Anterior cingulate cortex (tissue), 58 donors: ENCODE measurements around the gene ARMCX1.
"Not testable (repeated sequence)": the region's sequence is repeated elsewhere in the genome, so short reads cannot be mapped to it uniquely, and the experiment has no call there.

Experiments used
- DNase-seq, 58 donors: peaks; one replicate each; lab custom pipeline; 2025; lab: John Stamatoyannopoulos, UW

ARMCX1 gene

DNA sequence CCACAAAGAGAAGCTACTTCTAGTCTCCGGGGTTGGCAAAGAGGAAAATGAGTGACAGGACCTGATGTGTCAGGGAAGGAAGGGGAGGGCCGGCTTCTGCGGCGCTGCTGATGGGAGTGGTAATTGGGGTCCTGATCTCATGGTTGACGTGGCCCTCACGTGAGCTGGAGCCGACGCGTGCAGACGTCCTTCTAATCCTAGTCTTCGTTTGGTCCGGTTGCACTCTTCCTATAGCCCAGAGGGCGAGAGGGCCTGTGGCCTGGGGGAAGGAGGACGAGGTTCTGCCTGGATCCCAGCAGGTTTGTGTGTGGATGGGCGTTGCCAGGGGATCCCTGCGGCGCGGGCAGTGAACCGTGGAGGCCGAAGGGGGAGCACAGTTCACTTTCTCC lies at the start of gene ARMCX1:
Gene ARMCX1 (plus strand): TSS at position 186 of the 389 bp plus-strand sequence. CDS start 2,384 bp downstream, outside the sequence.
- peak in 57 of 58 donors; percentile 3 to 82 (median 53) for DNase-seq

DNA sequence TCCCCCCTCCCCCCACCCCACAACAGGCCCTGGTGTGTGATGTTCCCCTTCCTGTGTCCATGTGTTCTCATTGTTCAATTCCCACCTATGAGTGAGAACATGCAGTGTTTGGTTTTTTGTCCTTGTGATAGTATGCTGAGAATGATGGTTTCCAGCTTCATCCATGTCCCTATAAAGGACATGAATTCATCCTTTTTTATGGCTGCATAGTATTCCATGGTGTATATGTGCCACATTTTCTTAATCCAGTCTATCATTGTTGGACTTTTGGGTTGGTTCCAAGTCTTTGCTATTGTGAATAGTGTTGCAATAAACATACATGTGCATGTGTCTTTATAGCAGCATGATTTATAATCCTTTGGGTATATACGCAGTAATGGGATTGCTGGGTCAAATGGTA lies 47.4 kb upstream of the ARMCX1 start:
- DNase-seq = not testable (repeated sequence)

DNA sequence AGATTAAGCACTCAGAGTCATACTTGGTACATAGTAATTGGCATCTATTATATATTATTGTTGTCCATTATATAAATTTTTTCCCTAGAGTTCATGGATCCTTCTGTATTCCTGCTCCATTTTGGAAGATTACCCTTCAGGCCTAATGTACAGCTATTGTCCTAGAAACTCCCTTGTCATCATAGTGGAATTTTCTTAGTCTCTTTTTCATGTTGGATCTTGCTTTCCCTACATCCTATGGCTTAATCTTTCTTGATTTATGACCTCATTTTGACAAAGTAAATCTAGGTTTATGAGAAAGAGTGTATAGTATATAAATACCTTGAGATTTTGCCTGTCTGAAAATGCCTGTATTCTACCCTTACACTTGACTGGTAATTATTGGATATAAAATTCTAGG lies 43.0 kb upstream of the ARMCX1 start:
- DNase-seq = no peak

DNA sequence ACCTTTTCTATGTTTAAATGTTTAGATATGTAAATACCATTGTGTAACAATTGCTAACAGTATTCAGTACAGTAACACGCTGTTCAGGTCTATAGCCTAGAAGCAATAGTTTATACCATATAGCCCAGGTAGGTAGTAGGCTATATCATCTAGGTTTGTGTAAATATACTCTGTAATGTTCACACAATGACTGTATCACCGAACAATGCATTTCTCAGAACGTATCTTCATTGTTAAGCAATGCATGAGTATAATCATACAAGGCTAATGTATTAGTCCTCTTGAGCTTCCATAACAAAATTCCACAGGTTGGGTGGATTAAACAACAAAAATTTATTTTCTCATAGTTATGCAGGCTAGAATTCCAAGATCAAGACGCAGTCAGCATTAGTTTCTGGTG lies 42.4 kb upstream of the ARMCX1 start:
- DNase-seq = no peak

DNA sequence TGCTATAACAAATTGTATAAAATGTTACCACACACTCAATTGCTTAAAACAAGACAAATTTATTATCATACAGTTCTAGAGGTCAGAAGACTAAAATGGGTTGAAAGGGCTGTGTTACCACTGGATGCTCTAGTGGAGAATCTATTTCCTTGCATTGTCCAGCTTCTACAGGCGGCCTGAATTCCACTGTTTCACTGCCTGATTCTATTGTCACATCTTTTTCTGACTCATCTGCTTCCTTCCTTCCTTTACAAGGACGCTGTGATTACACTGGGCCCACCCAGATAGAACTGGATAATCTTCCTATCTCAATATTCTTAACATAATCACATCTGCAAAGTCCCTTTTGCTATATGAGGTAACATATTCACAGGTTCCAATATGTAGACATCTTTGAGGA lies 19.4 kb upstream of the ARMCX1 start:
- no peak for DNase-seq

DNA sequence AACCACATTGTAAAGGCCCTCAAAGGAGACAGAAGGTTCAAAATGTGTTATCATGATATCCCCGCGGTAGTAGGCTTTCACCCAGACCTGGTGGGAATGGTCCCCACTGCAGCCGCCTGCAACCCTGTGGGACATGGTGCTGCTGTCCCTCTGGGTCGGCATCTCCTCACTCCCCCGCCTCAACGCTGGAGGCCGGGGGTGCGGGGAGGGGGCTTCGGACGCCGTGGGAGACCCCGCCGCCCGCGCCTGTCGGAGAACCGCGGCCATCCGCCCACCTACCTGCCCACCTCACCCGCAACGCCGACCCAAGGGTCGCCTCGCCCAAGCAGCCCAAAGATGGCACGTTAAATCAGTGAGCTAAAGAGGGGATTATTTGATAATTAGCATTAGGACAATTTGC lies 11.2 kb upstream of the ARMCX1 start:
- no peak for DNase-seq

DNA sequence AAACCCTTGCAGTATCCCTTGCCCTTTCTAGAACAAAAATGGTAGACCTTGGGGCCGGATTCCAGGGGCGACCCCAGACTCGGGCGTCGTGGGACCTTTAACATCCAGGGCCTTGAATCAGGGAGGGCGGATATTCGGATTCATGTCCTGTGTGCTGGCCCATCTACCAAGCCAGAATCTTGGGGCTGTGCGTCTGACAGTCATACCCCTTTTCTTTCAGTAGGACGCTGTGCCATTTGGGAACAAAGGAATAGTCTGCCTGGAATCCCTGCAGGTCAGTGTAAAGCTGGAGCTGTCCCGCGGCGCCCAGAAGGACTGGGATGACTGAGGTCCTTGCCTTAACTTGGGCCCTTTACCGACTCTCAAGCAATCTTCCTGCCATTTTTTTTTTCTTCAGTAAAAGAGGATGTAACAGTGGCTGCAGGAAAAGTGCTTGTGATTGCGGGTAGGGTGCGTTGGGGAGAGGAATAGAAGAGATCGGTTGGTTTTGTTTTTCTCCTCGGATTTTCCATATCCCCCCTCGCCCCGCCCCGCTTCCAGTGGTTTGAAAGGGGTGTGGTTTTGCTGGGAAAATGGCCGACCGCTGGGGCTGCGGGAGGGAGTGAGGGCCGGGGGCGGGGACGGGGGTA lies 518 bp downstream of the ARMCX1 start:
- DNase-seq = peak in 48 of 58 donors; percentile 0 to 53 (median 24)

DNA sequence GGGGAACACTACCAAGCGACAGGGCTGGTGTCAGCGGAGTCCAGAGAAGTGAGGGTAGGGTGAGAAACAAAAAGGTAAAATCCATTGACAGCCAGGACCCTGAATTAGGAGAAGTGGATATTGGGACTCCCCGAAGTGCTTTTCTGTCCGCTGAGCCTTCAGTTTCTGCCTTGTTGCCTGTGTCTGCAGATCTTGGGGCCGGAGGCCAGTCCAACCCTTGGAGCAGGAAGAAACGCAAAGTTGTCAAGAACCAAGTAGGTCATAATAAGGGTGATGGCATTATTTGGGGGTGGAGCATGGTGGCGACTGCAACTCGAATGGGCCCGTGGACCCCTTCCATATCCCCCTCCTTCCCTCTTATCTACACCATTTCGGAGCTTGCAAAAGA lies 1.0 kb downstream of the ARMCX1 start:
- DNase-seq = no peak

DNA sequence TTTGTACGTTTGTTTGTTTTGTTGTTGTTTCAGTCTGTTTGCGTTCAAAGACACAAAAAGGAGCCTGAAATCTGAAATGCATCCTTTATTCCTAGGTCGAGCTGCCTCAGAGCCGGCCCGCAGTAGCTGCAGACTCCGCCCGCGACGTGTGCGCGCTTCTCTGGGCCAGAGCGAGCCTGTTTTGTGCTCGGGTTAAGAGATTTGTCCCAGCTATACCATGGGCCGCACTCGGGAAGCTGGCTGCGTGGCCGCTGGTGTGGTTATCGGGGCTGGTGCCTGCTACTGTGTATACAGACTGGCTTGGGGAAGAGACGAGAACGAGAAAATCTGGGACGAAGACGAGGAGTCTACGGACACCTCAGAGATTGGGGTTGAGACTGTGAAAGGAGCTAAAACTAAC lies 2.4 kb downstream of the ARMCX1 start:
- no peak for DNase-seq

DNA sequence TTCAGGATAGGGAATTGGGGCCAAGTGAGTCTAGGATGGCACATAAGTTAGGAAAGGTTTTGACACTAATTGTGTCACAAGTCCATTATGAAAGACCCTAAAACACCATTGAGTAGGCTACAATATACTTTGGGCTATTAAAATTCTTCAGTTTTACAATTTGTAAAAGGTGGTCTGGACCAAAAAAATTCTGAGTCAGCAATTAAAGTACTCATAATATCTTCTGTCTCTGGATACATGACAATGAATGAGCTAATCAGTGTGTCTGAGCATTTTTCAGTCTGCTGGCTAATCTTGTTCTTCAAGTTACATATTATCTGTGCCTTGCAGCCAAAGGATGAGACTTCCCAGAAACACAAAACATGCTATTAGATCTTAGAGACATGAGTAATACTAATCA lies 14.3 kb downstream of the ARMCX1 start:
- no peak for DNase-seq

DNA sequence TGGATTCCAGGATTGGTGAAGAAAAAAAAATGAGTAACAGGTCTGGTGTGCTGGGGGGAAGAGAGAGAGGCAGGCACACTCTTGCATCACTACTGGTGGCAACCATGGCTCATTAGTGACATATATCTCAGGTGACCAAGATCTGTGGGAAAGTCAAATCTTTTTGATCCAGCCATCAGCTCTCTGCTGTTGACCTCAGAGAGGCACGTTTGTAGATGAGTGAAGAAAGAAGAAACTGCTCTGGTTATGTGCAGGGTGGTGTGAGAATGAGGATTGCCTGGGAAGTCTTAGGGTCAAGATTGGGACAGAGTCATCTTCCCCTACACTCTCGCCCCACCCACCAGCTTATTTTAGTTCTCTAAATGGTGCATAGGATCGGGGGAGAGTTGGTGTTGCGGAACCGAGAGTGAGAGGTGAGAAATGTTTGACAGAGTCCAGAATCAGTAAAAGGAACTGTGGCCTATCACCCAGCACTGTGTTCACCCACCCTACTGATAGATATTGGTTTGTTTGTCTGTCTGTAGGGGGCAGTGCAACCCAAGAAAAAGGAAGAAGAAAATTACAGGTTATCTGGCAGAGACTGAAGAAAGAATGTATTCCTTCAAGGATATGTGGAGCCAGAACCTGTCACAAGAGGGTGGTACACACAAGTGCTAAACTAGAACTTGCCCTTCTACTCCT lies 45.5 kb downstream of the ARMCX1 start:
- peak in 12 of 58 donors; percentile 0 to 31 (median 2) for DNase-seq

DNA sequence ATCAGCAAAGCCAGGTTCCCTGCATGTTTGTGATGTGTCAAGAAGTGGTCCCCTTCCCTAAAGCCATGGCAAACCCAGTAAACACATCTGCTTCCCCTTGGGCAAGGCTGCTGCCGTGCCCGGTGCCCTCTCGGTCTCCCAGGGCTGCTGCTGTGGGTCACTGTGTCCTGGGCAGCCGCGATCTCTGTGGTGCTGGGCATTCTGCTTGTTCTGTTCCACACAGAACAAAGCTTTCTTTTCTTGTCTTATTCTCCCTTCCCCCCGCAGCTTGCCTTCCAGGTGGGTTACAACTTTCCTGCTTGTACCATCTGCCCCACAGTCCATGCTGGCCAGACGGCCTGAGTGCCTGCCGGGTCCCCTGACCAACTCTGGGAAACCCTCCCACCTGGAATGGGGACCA lies 49.2 kb downstream of the ARMCX1 start:
- not testable (repeated sequence) for DNase-seq

DNA sequence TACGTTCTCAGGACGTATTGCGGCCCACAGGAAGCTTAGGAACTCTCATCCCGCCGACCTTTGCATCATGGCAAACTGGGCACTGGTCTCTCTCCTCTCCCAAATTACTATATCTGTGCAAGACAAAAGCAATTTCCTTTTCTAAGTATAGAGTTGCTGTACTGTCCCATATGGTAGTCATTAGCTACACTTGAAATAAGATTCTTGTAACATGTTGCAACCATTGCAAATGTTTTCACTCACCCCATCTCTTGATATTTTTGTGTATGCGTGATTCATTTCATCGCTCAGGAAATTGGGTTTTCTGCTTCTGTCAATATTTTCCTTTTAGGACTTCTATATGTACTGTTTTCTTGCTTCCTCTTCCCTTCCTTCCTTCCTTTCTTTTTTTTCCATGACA lies 51.7 kb downstream of the ARMCX1 start:
- DNase-seq = no peak
